ELF-1 (cell line): ENCODE data around the gene BEND6.

Experiments
- DNase-seq: peaks from one replicate; pipeline ENCODE4 v3.0.0-alpha.2; 2016; ENCODE audit warnings: low read depth, low spot score

The BEND6 gene

DNA sequence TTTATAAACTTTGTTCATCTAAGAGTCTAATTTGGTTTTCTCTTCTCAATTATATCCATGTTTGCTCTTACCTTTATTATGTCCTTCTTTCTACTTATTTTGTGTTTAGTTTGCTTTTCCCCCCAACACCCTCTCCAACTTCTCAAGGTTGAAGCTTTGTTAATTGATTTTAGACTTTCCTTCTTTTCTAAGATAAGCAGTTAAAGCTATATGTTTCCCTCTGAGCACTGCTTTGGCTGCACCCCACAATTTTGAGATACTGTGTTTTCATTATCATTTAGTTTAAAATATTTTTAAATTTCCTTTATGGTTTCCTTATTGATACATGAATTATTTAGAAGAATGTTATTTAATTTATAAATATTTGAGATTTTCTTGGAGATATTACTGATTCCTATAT is 13.9 kb upstream of the BEND6 start:
- no peak for DNase-seq

DNA sequence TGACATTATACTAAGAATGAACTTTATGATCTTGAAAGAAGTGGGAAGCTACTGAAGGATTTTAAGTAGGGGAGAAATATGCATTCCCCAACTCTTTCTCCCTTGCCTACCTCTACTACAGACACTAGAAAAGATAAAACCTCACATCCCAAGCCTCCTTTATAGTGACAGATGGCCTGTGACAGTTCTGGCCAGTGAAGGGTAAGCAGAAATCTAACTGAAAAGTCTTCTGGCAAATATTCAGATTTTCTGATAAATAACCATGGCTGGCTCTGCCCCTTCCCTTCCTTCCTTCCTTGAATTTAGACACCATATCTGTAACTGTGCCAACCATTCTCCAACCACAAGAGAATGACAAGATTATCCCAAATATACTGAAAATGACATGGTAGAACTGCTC is 10.2 kb upstream of the BEND6 start:
- DNase-seq, result no peak

DNA sequence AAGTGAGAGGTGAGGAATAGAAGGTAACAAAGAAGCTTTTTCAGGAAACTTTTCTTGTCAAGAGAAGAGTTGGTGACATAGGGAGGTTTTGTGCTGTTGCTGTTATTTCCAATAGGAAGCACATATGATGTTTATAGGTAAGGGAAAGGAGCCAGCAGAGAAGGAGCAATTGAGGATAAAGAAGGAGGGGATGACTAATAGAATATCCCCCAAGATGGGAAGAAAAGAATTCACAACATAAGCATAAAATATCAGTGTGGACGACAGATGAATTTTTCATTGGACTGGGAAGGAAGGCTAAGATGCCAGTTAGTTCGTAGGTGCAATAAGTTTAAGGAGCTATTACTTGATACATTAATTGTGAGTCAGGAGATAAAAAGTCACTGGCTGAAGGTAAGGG is 8.5 kb upstream of the BEND6 start:
- DNase-seq, result no peak

DNA sequence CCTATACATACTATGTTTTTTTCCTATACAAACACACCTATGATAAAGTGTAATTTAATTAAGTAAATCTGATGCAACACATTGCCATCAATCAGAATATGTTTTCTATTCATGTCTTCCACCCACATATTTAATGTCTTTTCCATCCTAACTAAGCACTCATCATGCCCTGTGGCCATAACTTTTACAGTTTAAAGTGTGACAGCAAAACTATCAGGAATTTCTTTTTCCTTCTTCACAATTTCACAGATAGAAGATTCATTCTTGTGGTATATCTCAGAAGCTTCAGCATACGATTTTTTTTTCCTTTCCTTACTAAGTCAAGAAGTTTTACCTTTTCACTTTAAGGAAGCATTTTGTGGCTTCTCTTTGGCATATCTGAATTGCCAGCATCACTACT is 7.0 kb upstream of the BEND6 start:
- DNase-seq, result no peak

DNA sequence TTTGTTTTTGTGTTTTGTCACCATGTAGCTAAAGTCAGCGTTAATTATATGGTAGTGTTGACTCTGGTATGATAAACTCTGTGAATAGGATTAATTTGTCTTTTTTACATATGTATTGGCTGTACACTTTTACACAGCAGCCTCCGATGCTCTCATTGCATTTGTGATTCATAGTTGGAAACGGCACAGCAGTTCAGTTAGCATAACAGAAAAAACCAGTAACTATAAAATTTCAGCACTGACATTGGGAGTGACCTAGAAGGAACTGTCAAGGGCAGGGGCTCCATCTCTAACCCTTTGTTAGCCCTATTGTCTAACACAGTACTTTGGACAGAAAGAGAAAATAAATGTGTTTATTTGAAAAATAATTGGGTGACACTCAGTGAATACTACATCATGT is 5.6 kb upstream of the BEND6 start:
- DNase-seq, result no peak

DNA sequence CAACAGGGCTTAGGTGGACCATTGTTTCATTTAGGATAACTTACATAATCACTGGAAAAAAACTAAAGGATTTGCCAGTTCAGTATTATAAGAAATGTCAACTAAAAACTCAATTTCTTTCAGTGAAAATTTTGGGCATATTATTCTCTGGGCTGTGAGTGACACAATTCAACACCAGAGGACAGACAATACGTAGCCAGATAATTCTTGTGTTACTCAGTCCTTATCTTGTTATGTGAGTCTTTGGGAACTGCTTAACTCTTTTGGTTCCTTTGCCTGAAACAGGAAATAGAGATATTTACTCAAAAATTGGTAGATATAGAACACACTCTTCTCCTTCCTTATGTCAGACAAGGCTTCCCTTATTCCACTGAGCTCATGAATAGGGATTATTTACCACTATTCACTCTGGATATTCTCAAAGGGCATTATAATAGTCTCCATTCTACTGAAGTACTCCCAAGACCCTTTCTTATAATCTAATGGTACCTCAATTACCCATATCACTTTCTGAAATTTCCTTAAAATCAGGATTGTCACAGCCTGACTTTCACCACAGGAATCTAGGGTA is 4.9 kb upstream of the BEND6 start:
- no peak for DNase-seq

DNA sequence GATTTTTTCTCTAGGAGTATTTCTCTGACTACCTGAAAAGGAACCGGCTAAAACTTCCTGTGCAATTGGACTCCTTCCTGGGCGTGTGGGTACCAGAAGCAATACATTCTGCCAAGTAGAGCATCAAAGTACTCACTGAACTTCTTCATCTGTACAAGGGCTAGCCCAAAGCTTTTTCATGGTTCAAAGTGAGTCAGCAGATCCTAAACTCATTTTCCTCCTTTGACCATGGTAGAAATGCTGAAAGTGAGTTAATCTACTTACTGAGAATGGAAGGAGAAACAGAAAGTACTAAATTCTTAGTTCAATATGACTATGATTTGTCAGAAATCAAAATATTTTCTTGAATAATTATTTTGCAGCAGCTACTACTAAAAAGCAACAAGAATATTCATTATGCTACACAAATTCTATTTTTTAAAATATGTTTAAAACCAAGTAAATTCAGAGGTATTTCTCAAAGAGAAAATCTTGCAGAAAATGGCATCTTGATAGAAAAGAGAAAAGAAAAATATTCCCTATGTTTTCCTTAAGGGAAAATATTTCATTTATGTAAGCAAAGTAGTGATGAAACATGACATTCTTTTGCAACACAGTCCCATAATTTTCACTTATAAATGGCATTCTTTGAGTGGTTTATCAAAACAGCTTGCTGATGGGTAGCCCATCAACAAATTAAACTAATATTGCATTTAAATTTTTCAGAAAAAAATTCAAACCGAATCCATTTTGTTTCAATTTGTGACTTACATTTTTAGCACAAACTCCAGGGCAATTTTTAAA is 3.7 kb upstream of the BEND6 start:
- no peak for DNase-seq

DNA sequence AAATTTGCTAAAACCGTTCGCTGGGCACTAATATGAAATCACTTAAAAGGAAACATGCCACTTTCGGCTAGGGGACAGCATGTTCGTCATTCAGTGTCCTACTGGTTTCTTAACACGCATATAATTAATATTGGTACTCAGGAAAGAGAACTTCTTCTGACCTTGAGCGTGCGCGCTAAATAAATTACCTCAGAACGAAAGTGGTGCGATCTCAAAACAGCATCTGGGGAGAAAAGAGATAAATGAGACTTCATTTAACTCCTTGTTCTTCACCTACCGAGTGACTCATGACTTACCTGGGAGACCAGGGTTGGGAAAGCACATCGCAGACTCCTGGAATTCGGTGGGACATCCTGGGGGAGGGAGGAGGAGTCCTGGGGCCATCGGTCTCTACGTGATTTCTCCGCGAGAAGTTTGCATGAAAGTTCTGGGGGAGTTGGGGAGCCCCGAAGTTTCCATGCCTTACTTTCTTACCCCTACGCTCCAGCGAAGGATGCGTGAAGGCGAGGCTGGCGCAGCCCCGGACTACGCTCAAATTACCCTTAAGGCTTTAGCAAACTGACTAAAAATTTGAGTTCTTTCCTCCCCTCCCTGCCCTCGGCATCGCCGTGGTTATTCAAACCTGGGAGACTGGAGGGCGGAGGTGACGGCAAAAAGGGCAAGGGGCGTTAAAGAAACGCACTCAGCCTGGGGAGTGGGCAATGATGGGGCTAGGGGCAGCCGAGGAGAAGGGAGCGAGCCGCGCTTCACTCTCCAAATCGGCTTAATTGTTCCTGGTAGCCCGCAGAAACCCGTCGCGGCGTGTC is 1.1 kb upstream of the BEND6 start:
- DNase-seq, result peak; percentile 49

DNA sequence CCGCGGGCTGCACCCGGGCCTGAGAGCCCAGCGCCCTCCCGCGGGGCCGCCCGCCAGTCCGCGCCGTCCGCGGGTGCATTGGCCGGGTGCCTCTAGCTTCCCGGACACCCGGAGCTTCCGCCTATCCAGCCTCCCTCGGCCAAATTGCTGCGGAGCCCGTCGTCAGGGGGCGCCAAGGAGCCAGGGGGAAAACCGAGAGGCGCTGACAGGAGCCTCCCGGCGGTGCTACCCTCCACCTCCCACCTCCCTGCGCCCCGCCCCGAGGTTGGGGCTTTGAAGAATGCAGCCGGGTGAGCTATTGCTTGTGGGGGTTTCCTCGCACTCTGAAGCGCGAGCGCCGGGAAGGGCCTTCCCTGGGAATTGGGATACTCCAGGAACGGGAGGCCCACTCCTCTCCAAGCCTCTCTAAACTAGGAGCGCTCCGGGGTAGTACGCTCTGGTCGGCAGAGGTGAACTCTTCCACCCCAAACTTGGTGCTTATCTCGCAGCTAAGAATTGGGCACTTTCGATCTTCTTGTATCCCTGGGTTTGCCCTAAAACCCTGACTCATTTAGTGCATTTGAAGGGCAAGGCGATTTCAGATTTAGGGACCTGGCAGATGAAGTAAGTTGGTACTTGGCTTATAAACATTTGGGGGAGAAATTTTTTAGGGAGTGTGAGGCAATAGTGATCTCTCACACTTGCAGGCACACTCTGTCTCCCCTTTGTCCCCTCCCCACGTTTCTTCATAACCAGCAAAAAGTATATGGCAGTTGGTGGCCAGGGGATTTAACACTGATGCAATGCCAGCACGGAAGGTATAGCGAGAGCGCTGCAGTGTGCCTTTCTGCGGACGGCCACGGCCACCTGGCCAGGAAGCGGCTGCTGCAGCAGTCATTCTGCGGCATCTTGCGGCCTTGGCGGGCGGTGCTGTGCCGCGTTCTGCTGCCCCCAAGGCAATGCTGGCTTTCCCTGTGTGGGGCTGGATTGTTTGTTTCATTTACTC is 556 bp downstream of the BEND6 start:
- DNase-seq, result peak; percentile 98

DNA sequence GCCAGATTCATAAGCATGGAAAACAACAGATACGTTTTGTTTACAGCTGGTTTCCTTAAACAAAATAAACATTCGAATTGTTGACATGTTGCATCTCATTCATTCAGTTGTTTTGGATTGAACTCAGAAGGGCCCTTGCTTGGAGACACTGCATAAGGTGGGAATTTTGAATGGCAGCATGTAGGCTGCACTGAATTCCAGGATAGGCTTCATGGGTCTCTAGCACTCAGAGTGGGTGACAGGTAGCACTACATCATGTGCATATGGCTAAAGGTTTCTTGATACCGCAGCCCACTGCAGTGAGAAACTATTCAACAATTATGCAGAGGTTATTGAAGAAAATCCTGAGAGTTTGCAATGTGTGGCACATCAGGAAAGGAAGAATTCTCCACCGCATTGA is 1.6 kb downstream of the BEND6 start:
- peak; percentile 10 for DNase-seq

DNA sequence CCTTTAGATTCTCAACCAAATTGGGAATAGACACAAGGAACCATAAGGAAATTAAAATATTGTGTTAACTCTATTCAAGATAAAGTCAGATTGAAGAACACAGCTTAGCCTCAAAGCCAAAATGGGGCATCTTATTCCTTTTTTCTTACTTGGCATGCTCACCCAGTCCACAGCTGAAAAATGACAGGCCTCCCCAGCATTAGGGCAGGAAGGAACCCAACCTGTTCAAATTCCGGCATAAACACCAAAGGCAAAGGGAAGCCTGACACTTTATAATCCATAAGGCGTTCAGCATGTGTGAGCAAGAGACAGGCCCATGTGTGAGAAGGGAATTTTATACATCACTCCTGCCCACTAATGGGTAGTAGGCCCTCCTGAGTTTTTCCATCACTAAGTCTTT is 2.9 kb downstream of the BEND6 start:
- no peak for DNase-seq

DNA sequence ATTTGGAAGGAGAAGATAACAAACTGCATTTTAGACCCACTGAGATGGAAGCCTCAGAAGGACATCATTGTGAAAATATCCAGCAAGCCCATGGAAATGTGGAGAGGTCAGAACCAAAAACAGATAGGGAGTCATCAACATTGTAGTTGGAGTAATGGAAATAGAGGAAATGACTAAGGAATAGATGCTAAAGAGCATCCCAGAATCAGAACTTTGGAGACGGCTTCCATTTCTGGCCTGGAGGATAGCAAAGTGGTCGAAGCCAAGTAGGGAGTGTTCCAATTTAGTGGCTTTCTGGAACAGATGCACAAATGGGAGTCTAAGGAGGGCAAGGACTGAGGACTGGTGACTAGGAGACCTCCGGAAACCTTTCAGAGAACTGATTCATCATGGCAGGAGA is 3.6 kb downstream of the BEND6 start:
- DNase-seq, result no peak

DNA sequence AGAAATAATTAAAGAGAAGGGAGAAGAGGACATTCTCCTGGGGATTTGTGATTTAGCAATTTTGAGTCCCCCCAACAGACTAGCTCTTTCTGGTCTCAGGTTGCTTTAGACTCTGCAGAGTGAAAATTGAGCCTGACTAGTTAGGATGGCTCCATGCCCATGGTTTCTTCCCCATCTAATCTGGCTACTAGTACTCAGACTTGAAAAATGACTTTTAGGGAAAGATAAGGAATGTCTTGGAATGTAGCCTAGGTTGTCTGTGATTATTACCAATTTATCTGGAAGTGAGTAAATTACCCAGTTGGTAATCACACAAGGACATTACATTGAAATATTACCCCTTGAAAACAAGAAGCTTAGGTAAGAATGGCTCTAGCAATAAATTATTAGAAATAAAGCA is 4.2 kb downstream of the BEND6 start:
- no peak for DNase-seq

DNA sequence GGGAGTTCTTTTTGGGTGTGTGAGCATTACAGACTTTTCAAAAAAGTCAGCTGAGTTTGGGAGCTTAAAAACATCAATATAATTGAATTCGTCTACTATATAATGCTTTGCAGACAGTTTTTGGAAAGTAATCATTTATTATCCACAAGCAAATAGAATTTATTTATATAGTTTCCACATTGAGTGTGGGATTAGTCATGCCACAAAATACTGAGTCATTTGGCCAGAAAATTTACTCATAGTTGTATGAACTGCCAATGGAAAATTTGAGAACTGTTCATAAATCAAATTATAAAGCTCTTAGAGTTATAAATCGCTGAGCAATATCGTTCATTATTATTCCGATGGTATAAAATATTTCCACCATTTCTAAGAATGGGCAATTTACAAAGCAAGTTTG is 5.0 kb downstream of the BEND6 start:
- no peak for DNase-seq

DNA sequence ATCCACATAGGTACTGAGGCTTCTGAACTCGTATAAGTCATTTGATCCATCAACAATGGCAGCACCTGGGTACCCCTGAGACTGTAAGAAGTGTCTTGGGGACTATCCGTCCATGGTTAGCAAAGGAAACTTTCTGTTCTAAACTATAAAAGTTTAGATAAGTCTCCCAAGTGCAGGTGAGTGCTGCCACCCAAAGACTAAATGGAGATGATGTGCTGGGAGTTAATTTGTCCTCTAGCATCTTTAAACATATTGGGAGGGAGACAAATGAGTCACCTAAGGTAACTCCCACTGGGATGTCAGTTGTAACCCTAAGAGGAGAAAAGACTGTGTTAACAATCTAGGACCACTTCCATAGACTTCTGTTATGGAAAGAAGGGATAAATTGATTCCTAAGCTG is 6.2 kb downstream of the BEND6 start:
- no peak for DNase-seq

DNA sequence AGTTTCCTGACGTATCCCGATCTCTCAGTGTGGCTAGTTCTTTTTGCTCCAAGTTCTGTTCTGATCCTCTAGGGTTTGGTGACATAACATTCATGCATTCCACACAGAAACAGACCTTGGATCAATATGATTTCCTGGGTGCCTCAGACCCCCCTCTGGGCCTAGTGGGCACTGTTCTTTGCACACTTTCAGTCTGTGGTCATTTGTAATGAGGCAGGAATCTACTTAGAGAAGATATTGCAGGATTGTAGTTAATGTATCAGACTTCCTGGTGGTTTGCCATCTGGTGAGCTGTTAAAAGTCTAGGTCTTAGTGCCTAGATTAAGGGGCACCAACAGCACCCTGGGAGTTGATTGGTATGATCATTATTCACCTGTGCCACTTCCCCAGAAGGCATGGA is 7.5 kb downstream of the BEND6 start:
- no peak for DNase-seq

DNA sequence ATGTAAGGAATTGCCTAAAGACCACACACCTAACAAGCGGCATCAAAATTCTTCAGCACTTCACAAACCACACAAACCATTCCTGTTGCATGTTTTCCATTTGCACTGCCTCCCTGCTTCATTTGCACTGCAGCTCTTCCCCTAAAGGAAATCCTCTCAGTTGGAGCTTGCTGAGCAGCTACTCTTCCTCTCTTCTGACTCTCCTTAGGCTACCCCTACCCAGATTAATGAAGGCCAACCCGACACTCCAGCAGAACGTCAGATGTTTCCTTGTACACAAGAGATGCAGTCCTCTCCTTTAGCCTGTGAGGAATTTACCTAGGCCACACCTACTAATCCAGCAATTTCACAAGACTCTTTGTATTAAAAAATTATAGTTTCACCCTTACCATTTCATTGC is 8.1 kb downstream of the BEND6 start:
- no peak for DNase-seq

DNA sequence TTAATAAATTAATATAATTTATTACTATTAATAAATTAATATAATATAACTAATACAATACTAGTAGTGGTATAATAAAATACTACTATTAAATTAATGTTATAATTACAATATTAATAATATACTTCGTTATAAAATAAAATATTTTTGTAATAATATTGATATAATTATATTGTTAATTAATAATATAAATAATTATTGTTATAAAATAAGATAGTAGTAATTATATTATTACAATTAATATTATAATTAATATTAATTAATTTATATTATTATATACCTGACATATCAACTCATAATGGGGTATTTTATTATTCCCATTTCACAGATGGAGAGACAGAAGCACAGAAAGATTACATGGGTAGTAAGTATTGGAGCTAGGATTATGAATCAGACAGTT is 8.9 kb downstream of the BEND6 start:
- no peak for DNase-seq

DNA sequence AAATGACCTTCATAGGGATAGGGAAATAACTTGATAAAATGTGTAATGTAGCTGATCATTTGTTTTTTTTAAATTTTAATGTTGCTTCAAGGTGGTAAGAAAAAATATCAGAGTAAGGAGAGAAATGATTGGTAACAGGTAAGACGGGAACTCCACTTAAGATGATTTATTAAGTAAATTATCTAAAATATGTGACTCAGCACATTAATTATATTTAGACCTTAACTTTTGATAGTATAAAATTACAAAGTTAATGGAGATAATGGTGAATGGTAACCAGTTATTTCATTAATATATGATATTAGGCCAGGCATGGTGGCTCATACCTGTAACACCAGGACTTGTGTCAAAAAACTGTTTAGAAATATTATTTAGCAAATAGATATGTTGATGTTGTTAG is 10.2 kb downstream of the BEND6 start:
- no peak for DNase-seq

DNA sequence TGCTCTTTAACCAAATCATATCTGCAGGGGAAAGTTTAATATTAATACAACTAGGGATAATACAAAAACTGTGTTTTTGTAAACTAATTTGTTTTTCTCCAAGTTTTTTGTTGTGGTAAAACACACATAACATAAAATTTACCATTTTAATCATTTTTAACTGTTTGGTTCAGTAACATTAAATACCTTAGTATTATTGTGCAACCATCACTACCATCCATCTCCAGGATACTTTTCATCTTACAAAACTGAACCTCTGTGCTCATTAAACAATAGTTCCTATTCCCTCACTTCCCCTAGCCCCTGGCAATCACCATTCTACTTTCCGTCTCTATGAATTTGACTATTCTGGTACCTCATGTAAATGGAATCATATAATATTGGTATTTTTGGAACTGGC is 15.9 kb downstream of the BEND6 start:
- no peak for DNase-seq

DNA sequence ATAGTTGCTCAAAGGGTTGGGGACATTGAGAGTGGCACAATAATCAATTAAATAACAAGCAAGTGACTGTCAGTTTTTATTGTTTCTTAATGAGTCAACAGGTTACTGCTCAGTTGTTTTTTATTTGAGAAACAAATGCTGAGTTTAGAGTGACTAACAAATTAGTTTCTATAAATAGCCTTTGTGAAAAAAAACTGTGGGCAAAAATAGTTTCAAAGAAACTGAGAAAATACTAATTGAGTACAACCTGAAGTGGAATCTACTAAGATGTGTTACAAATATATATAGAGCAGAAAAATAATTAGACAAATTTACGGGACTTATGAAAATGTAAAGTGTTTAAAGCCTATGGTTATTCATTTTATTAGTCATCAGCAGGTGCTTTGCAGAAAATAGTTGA is 22.3 kb downstream of the BEND6 start:
- no peak for DNase-seq

DNA sequence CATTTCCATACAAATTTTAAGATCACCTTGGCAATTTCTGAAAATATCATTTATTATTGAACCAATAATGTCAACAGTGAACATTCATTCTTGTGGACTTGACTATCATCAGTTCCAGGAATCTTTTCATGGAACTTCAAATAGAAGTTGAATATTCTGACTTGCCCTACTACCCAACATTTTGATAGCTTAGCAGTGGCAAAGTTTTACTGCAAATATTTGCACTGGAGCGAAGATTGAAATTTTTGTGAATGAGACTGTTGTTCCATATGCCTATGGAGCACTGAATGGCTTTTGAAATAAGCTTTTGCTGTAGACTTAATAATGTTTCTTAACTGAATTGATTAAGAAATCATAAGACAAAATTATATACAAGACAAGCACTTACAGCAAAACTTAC is 23.6 kb downstream of the BEND6 start:
- no peak for DNase-seq
